HEK293T (cell line): ENCODE measurements around the gene ADH7.

ENCODE experiments used
- ARNT ChIP-seq: fragments of 450-650 bp; IDR thresholded peaks from 2 replicates; pipeline ENCODE4 v1.6.1; 2017; ENCODE audit warnings: mild to moderate bottlenecking
- BHLHE40 ChIP-seq: fragments of 450-650 bp; IDR thresholded peaks from 2 replicates; pipeline ENCODE4 v1.6.1; 2016; ENCODE audit warnings: mild to moderate bottlenecking, moderate library complexity, borderline replicate concordance
- ELF4 ChIP-seq: fragments of 450-650 bp; IDR thresholded peaks from 2 replicates; pipeline ENCODE4 v1.6.1; 2017; ENCODE audit warnings: antibody characterized with exemption
- FOXA1 ChIP-seq: fragments of 450-650 bp; IDR thresholded peaks from 2 replicates; pipeline ENCODE4 v1.6.1; 2016; ENCODE audit warnings: mild to moderate bottlenecking
- FOXK2 ChIP-seq: fragments of 450-650 bp; IDR thresholded peaks from 2 replicates; pipeline ENCODE4 v1.6.1; 2016; ENCODE audit warnings: mild to moderate bottlenecking
- FOXM1 ChIP-seq: fragments of 450-650 bp; IDR thresholded peaks from 2 replicates; pipeline ENCODE4 v1.6.1; 2017; ENCODE audit warnings: mild to moderate bottlenecking, borderline replicate concordance
- L3MBTL2 ChIP-seq: fragments of 450-650 bp; conservative IDR thresholded peaks from 2 replicates; pipeline ENCODE4 v1.6.1; 2016; ENCODE audit warnings: mild to moderate bottlenecking
- LEF1 ChIP-seq: fragments of 450-650 bp; IDR thresholded peaks from 2 replicates; pipeline ENCODE4 v1.6.1; 2017; ENCODE audit warnings: mild to moderate bottlenecking, borderline replicate concordance
- NFRKB ChIP-seq: fragments of 450-650 bp; IDR thresholded peaks from 2 replicates; pipeline ENCODE4 v1.6.1; 2016; ENCODE audit warnings: mild to moderate bottlenecking, moderate library complexity
- SP1 ChIP-seq: fragments of 450-650 bp; IDR thresholded peaks from 2 replicates; pipeline ENCODE4 v1.6.1; 2017
- SUZ12 ChIP-seq: fragments of 450-650 bp; IDR thresholded peaks from 2 replicates; pipeline ENCODE4 v1.6.1; 2016; ENCODE audit warnings: mild to moderate bottlenecking
- TARDBP ChIP-seq: fragments of 450-650 bp; IDR thresholded peaks from 2 replicates; pipeline ENCODE4 v1.6.1; 2016
- ZNF384 ChIP-seq: fragments of 450-650 bp; IDR thresholded peaks from 2 replicates; pipeline ENCODE4 v1.6.1; 2016
- TF ChIP-seq, protein P1 (sequence below): fragments of 450-650 bp; IDR thresholded peaks from 2 replicates; pipeline ENCODE4 v1.6.1; 2016

DNA sequence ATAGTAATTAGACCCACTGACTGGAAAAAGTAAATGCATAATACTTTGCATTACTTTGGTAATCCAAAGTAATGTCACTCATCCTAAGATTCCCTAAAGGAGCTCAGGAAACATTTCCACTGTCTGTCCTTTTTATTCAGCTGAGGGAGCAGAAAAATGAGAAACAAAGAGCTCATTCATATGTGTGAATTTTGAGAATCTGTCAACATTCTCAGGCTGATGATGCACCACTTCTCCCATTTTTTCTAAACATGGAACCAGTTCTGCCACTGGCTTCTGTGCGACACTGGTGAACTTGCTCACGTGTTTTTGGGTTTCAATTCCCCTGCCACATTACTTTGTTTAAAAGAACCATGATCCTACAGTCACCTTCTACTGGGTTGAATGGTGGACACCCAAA is 28.4 kb upstream of the ADH7 start:
- no peak for TF ChIP-seq ARNT
- TF ChIP-seq TARDBP = no peak
- TF ChIP-seq BHLHE40 = no peak
- TF ChIP-seq, protein P1, sequence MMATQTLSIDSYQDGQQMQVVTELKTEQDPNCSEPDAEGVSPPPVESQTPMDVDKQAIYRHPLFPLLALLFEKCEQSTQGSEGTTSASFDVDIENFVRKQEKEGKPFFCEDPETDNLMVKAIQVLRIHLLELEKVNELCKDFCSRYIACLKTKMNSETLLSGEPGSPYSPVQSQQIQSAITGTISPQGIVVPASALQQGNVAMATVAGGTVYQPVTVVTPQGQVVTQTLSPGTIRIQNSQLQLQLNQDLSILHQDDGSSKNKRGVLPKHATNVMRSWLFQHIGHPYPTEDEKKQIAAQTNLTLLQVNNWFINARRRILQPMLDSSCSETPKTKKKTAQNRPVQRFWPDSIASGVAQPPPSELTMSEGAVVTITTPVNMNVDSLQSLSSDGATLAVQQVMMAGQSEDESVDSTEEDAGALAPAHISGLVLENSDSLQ = no peak
- no peak for TF ChIP-seq SP1
- no peak for TF ChIP-seq ZNF384
- TF ChIP-seq FOXK2 = no peak
- TF ChIP-seq LEF1 = no peak
- no peak for TF ChIP-seq SUZ12
- TF ChIP-seq ELF4 = no peak
- TF ChIP-seq FOXA1 = no peak
- no peak for TF ChIP-seq NFRKB
- TF ChIP-seq FOXM1 = no peak
- no peak for TF ChIP-seq L3MBTL2
